Muscle of arm (tissue), 14 donors: ENCODE measurements around the gene MMP12. TPM values are rescaled to one million over a fixed set of nuclear protein-coding genes. Genes with fewer than 3 reads are reported as not detected.
"Not testable (repeated sequence)": the region's sequence is repeated elsewhere in the genome, so short reads cannot be mapped to it uniquely, and the experiment has no call there.

Experiments used
- DNase-seq: peaks from one replicate; pipeline ENCODE4 v3.0.0-alpha.2; 2013
- long read RNA-seq, 11 donors: transcript quantifications; one replicate each; lab custom pipeline, GENCODE V29; 2026
- polyA plus RNA-seq, 12 donors: library from polyadenylated mRNA; unstranded; fragments of 120-200 nt; gene quantifications; one replicate each; pipeline ENCODE4 v1.2.1, GENCODE V29; 2013; ENCODE audit not compliant: insufficient read length in 12 of 12

The MMP12 gene
- not detected for polyA plus RNA-seq
- long read RNA-seq, donor 1, result 0 reads
- long read RNA-seq, donor 2, result 0 reads
- long read RNA-seq, donor 3, result 0 reads
- long read RNA-seq, donor 4, result 0 reads
- long read RNA-seq, donor 5, result 0 reads
- long read RNA-seq, donor 6, result 0 reads
- long read RNA-seq, donor 7, result 0 reads
- long read RNA-seq, donor 8, result 0 reads
- long read RNA-seq, donor 9, result 0 reads
- long read RNA-seq, donor 10, result 0 reads
- long read RNA-seq, donor 11, result 0 reads

GRCh38 chr11:102874852-102875251, at the start of gene MMP12:
TSS of gene MMP12 (minus strand) at chr11:102874982. CDS start at chr11:102874937, 45 bp downstream.
- no peak for DNase-seq

GRCh38 chr11:102921587-102922220, 46.9 kb upstream of the MMP12 start:
- no peak for DNase-seq

- no peak for DNase-seq
These were observed 45.4 kb upstream of the MMP12 start for GRCh38 chr11:102920118-102920684.

- no peak for DNase-seq
These were observed 40.2 kb upstream of the MMP12 start for GRCh38 chr11:102915044-102915375.

- DNase-seq, result peak; percentile 24
These were observed 39.7 kb upstream of the MMP12 start for GRCh38 chr11:102914238-102915043.

- DNase-seq, result no peak
These were observed 37.7 kb upstream of the MMP12 start for GRCh38 chr11:102912482-102912830.

GRCh38 chr11:102911758-102912481, 37.1 kb upstream of the MMP12 start:
- no peak for DNase-seq

GRCh38 chr11:102905848-102906247, 31.1 kb upstream of the MMP12 start:
- not testable (repeated sequence) for DNase-seq

GRCh38 chr11:102903895-102904294, 29.1 kb upstream of the MMP12 start:
- not testable (repeated sequence) for DNase-seq

- DNase-seq, result no peak
These were observed 25.6 kb upstream of the MMP12 start for GRCh38 chr11:102900346-102900745.

- no peak for DNase-seq
These were observed 17.0 kb upstream of the MMP12 start for GRCh38 chr11:102891736-102892135.

GRCh38 chr11:102886999-102887398, 12.2 kb upstream of the MMP12 start:
- no peak for DNase-seq

GRCh38 chr11:102883141-102883540, 8.4 kb upstream of the MMP12 start:
- no peak for DNase-seq

GRCh38 chr11:102882389-102883024, 7.7 kb upstream of the MMP12 start:
- no peak for DNase-seq

GRCh38 chr11:102879801-102880200, 5.0 kb upstream of the MMP12 start:
- no peak for DNase-seq

- DNase-seq, result no peak
These were observed 3.8 kb upstream of the MMP12 start for GRCh38 chr11:102878595-102878994.

GRCh38 chr11:102869354-102869964, 5.3 kb downstream of the MMP12 start:
- not testable (repeated sequence) for DNase-seq

GRCh38 chr11:102868339-102868738, 6.4 kb downstream of the MMP12 start:
- DNase-seq, result no peak

GRCh38 chr11:102864724-102865123, 10.1 kb downstream of the MMP12 start:
- no peak for DNase-seq

- no peak for DNase-seq
These were observed 20.8 kb downstream of the MMP12 start for GRCh38 chr11:102853956-102854355.

GRCh38 chr11:102853055-102853454, 21.7 kb downstream of the MMP12 start:
- DNase-seq, result no peak
